ENCODE data around the gene CACNG7.

CACNG7 gene

GRCh38 chr19:53904909-53905308, 4.2 kb upstream of the CACNG7 start:
- ATAC-seq: no peak

DNA sequence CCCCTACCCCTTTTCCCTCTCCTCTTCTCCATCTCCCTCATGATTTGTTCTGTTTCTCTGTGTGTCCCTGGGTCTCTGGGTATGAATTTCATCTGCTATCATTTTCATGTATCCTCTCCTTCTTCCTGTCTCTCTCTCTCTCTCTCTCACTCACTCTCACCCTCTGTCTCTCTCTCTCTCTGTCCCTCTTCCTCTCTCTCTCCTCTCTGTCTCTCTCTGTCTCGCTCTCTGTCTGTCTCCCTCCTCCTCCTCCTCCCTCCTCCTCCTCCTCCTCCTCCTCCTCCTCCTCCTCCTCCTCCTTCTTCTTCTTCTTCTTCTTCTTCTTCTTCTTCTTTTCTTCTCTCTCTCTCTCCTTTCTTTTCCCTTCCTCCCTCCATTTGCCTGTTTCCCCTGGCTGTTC, 3.3 kb upstream of the CACNG7 start:
- TF ChIP-seq GLIS3 (CRISPR knock-in tag; IDR thresholded peaks at IDR 0.05): no peak
- TF ChIP-seq SNAI2 (CRISPR knock-in tag; IDR thresholded peaks at IDR 0.05): no peak
- TF ChIP-seq ZFP30 (CRISPR knock-in tag; IDR thresholded peaks at IDR 0.05): no peak
- TF ChIP-seq CSDC2 (CRISPR knock-in tag; IDR thresholded peaks at IDR 0.05): no peak

More at GRCh38 chr19:53904909-53905308, 4.2 kb upstream of the CACNG7 start:
- TF ChIP-seq, protein P1, sequence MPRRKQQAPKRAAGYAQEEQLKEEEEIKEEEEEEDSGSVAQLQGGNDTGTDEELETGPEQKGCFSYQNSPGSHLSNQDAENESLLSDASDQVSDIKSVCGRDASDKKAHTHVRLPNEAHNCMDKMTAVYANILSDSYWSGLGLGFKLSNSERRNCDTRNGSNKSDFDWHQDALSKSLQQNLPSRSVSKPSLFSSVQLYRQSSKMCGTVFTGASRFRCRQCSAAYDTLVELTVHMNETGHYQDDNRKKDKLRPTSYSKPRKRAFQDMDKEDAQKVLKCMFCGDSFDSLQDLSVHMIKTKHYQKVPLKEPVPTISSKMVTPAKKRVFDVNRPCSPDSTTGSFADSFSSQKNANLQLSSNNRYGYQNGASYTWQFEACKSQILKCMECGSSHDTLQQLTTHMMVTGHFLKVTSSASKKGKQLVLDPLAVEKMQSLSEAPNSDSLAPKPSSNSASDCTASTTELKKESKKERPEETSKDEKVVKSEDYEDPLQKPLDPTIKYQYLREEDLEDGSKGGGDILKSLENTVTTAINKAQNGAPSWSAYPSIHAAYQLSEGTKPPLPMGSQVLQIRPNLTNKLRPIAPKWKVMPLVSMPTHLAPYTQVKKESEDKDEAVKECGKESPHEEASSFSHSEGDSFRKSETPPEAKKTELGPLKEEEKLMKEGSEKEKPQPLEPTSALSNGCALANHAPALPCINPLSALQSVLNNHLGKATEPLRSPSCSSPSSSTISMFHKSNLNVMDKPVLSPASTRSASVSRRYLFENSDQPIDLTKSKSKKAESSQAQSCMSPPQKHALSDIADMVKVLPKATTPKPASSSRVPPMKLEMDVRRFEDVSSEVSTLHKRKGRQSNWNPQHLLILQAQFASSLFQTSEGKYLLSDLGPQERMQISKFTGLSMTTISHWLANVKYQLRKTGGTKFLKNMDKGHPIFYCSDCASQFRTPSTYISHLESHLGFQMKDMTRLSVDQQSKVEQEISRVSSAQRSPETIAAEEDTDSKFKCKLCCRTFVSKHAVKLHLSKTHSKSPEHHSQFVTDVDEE (CRISPR knock-in tag; IDR thresholded peaks at IDR 0.05): no peak
- TF ChIP-seq PPARA (CRISPR knock-in tag; IDR thresholded peaks at IDR 0.05; ENCODE audit: borderline replicate concordance): no peak
- TF ChIP-seq TCF4 (CRISPR knock-in tag; IDR thresholded peaks at IDR 0.05; ENCODE audit: borderline replicate concordance): no peak
- no peak for TF ChIP-seq GLIS3 (CRISPR knock-in tag; IDR thresholded peaks at IDR 0.05)
- no peak for TF ChIP-seq ARNTL (CRISPR knock-in tag; IDR thresholded peaks at IDR 0.05; ENCODE audit: borderline replicate concordance, low read depth)
- no peak for TF ChIP-seq POU6F1 (CRISPR knock-in tag; IDR thresholded peaks at IDR 0.05; ENCODE audit: borderline replicate concordance, low read depth)
- no peak for TF ChIP-seq CSDC2 (CRISPR knock-in tag; IDR thresholded peaks at IDR 0.05)
- no peak for TF ChIP-seq ZNF8 (CRISPR knock-in tag; IDR thresholded peaks at IDR 0.05)
- no peak for TF ChIP-seq ZNF565 (CRISPR knock-in tag; conservative IDR thresholded peaks at IDR 0.05; ENCODE audit: low read depth)
- TF ChIP-seq, protein P2, sequence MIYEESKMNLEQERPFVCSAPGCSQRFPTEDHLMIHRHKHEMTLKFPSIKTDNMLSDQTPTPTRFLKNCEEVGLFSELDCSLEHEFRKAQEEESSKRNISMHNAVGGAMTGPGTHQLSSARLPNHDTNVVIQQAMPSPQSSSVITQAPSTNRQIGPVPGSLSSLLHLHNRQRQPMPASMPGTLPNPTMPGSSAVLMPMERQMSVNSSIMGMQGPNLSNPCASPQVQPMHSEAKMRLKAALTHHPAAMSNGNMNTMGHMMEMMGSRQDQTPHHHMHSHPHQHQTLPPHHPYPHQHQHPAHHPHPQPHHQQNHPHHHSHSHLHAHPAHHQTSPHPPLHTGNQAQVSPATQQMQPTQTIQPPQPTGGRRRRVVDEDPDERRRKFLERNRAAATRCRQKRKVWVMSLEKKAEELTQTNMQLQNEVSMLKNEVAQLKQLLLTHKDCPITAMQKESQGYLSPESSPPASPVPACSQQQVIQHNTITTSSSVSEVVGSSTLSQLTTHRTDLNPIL (CRISPR knock-in tag; IDR thresholded peaks at IDR 0.05; ENCODE audit: low read depth): no peak
- no peak for TF ChIP-seq CSRNP3 (CRISPR knock-in tag; IDR thresholded peaks at IDR 0.05)
- no peak for TF ChIP-seq TOX (CRISPR knock-in tag; IDR thresholded peaks at IDR 0.05; ENCODE audit: borderline replicate concordance)
- TF ChIP-seq SNAI2 (CRISPR knock-in tag; IDR thresholded peaks at IDR 0.05): no peak
- TF ChIP-seq ZFP30 (CRISPR knock-in tag; IDR thresholded peaks at IDR 0.05): no peak
- no peak for TF ChIP-seq ZC3H10 (CRISPR knock-in tag; IDR thresholded peaks at IDR 0.05)
- TF ChIP-seq ZFP3 (CRISPR knock-in tag; IDR thresholded peaks at IDR 0.05): no peak
- TF ChIP-seq RARB (CRISPR knock-in tag; IDR thresholded peaks at IDR 0.05): no peak
- TF ChIP-seq ESRRG (CRISPR knock-in tag; IDR thresholded peaks at IDR 0.05): no peak
- no peak for TF ChIP-seq OSR1 (CRISPR knock-in tag; IDR thresholded peaks at IDR 0.05)

GRCh38 chr19:53906211-53907192, 2.6 kb upstream of the CACNG7 start:
- TF ChIP-seq ARNTL (CRISPR knock-in tag; IDR thresholded peaks at IDR 0.05; ENCODE audit: borderline replicate concordance, low read depth) (no peak), POU6F1 (CRISPR knock-in tag; IDR thresholded peaks at IDR 0.05; ENCODE audit: borderline replicate concordance, low read depth) (no peak), TOX (CRISPR knock-in tag; IDR thresholded peaks at IDR 0.05; ENCODE audit: borderline replicate concordance) (no peak), ZNF70 (CRISPR knock-in tag; IDR thresholded peaks at IDR 0.05) (no peak), ZC3H10 (CRISPR knock-in tag; IDR thresholded peaks at IDR 0.05) (no peak), ZFP3 (CRISPR knock-in tag; IDR thresholded peaks at IDR 0.05) (no peak), PATZ1 (CRISPR knock-in tag; IDR thresholded peaks at IDR 0.05; ENCODE audit: borderline replicate concordance) (no peak)

More for the DNA sequence above, 3.3 kb upstream of the CACNG7 start:
- ATAC-seq: no peak

More at GRCh38 chr19:53906211-53907192, 2.6 kb upstream of the CACNG7 start:
- peak; percentile 62 for ATAC-seq
